Stimulated activated CD4-positive, alpha-beta T cell treated with anti-CD3 and anti-CD28 coated beads, Interleukin-1b, Interleukin-23, amount 100 ng/mL, for 48 hours (primary cell): ENCODE data around the gene NDOR1.

Experiments used
- DNase-seq: peaks from one replicate; pipeline ENCODE4 v3.0.0-alpha.2; 2020

The NDOR1 gene

GRCh38 chr9:137199411-137200121 is 5.9 kb upstream of the NDOR1 start:
- DNase-seq = no peak

GRCh38 chr9:137200311-137201204 is 4.9 kb upstream of the NDOR1 start, which contains the start of gene TPRN:
TSS of gene TPRN (minus strand) at chr9:137200741. CDS start at chr9:137200711, 30 bp downstream.
- peak; percentile 98 for DNase-seq

DNA sequence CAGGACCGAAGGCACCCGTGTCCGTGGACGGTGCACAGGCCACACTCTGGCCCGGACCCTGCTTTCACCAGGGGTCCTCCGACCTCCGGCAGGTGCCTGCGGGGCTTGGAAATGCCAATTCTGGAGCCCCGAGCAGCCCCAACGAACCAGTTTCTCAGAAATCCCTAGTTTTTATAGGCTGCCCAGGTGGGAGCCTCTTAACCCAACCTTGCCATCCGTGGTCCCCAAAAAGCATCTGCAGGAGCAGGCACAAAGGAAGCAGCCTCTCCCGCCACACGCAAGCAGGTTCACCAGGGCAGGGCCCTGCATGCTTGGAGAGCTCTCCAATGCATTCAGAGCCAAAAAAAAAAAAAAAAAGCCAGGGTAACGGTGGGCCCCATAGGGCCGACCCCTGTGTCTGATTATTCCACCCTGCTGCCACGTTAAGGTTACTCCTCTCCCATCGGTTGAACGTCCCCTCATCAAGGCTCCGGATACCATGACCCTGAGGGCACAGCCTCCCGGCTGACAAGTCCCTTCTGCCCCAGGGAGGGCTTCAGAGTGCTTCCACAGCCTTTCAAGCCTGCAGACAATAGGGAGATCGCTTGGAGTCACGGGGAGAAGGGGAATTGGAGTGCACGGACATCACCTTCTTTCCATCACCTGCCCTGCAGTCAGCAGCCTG is 4.2 kb upstream of the NDOR1 start:
- no peak for DNase-seq

DNA sequence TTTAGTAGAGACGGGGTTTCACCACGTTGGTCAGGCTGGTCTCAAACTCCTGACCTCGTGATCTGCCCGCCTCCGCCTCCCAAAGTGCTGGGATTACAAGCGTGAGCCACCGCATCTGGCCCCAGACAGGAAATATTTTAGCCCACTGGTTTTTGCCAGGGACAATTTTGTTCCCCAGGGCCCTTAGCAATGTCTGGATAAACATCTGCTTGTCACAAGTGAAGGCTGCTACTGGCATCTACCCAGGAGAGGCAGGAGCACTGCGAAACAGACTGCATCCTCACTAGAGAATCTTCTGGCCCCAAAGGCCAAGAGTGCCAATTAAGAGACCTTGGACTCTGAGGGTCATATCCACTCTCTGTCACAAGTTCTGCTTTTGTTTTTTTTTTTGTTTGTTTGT is 2.5 kb upstream of the NDOR1 start:
- no peak for DNase-seq

- DNase-seq = no peak
Observed at GRCh38 chr9:137204731-137205125, 772 bp upstream of the NDOR1 start.

GRCh38 chr9:137206602-137207001 is 1.1 kb downstream of the NDOR1 start:
- no peak for DNase-seq

- no peak for DNase-seq
Observed at GRCh38 chr9:137211532-137211931, 6.0 kb downstream of the NDOR1 start.

GRCh38 chr9:137212520-137212919 is 7.0 kb downstream of the NDOR1 start:
- DNase-seq = no peak

DNA sequence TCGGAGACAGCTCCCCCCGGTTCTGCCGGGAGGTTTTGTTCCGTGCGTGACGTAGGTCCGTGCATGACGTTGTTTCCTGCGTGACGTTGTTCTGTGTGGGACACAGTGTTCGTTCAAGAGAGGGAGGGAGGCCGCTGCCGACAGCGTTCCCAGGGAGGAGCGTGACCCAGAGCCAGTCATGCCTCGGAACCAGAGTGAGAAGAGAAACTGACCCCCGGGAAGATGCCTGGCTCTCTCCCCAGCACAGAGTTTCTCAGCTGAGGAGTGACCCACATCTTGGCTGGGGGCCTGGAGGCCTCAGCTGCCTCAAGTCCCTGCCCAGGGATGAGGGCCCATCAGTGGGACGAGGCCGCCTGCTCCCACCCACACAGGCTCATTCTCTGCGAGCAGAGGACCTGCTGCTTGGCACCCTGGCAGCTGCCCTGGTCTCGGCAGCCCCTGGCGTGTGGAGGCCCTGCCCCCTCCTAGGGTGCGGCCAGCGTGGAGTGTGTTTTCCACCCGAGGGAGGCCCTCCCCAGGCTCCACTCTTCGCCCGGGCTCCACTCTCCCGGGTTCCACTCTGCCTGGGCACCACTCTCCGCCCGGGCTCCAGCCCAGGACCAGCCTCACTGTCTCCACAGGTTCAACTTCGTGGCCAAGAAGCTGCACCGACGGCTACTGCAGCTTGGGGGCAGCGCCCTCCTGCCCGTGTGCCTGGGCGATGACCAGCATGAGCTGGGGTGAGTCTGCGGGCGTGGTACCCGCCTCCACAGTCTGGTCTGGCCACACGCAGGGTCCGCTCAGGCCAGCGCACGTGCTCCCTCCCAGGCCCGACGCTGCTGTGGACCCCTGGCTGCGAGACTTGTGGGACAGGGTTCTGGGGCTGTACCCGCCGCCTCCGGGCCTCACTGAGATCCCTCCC is 7.9 kb downstream of the NDOR1 start:
- no peak for DNase-seq

DNA sequence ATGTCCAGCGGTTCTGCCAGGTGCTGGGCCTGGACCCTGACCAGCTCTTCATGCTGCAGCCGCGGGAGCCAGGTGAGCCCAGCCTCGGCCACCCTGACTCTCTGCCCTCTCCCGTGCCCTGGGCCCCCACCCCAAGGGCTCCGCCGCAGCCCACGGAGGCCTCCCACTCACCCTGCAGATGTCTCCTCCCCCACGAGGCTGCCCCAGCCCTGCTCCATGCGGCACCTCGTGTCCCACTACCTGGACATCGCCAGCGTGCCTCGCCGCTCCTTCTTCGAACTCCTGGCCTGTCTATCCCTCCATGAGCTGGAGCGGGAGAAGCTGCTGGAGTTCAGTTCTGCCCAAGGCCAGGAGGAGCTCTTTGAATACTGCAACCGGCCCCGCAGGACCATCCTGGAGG is 9.1 kb downstream of the NDOR1 start:
- DNase-seq = no peak

- no peak for DNase-seq
Observed at GRCh38 chr9:137215196-137215986, 9.9 kb downstream of the NDOR1 start.

DNA sequence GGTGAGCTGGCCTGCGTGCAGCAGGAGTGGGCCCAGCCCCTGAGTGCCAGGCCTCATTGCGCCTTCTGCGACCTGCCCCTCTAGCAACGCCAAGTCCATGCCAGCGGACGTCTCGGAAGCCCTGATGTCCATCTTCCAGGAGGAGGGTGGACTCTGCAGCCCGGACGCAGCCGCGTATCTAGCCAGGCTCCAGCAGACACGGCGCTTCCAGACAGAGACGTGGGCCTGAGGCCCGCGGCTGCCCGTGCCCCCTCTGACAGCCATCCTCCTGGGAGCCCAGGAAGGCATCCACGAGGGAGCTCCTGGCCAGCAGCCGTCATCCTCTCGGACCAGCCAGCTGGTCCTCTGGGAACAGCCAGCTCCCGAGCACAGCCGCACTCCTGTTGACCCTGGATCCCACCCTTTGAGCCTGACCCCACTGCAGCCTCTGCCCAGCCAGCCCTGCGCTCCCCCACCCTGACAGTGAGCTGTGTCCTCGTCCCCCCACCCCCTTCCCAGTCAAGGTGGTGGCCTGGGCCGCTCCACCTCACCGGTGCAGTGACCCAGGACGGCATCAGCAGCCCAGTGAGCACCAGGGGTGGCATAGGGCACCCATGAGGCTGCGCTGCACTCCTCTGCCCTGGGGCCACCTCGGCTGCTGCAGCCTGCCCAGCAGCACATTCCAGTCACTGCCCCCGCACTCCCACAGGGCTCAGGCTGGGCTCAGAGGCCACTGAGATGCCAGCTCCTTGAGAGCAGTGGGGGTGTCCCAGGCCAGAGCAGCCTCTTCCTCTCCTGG is 10.9 kb downstream of the NDOR1 start:
- no peak for DNase-seq

DNA sequence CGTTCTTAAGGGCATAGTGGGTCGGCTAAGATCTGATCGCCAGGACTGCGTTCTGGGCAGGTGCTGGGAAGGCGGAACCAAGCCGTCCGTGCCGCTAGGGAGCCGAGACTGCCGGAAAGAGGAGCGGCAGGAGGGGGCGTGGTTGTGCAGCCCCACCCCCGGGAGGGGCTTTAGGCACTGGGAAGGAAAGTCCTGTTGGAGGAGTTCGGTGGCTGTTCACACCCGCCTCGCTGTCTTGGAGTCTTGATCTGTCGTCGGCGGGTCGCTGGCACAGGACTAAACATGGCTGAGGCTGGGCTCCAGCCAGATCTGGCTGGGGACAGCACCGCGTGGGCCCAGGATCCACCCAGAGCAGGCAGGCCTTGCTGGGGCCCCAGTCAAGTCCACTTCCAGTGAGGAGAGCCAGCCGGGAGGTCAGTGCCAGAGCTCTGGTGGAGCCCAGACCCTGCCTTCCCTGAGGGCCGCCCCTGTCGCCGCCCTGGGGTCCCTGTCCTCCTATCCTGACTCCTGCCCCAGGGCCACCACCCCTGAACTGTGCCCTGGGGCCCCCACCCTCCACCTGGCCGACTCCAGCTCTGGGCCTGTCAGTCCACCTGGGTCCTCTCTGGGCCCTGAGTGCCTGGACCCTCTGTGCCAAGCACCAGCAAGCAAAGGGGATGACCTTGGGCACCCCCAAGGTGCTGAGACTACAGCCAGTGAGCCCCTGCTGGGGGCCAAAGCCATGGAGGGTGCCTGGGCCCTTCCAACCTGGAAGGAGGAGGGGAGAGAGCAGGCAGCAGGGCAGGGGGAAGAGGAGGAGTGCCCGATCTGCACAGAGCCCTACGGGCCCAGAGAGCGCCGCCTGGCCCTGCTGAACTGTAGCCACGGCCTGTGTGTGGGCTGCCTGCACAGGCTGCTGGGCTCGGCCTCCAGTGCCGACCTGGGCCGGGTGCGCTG is 12.0 kb downstream of the NDOR1 start:
- DNase-seq = no peak

DNA sequence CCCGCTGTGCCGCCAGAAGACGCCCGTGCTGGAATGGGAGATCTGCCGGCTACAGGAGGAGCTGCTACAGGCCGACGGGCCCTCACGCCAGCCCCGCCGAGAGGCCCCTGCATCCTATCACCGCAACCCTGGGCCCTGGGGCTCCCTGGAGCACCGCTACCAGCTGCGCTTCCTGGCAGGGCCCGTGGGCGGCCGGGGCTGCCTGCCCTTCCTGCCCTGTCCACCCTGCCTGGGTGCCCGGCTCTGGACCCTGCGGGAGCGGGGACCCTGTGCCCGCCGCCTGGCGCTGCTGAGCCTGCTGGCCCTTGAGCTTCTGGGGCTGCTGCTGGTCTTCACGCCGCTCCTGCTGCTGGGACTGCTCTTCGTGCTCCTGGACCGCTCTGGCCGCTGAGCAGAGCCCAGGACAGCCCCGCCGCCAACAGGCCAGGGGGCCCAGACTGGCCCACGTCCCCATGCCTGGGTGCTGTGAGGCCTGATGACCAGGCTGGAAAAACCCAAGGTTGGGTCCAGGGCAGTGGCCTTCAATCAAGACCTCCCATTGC is 12.8 kb downstream of the NDOR1 start:
- no peak for DNase-seq

DNA sequence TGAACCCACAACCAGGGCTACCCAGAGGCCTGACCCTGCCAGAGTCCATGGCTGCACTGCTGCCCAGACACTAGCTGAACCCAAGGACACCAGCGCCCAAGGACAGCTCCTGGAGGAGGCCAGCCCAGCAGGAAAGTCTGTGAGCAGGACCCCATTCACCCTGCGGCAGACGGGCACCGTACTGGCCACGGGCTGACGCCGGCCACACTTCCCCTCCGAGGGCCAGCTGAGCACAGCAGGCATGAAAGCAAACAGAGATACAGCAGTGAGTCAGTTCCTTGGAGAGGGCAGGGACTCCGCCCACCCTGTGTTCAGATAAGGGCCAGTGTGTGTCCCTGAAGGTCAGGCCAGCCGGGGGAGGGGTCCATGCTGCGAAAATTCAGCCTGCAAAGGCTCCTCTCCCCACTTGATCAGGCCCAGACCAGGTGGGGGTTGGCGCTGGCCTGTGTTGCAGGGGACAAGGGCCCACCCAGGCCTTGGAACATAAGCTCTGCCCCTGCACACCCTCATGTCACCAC is 13.3 kb downstream of the NDOR1 start:
- no peak for DNase-seq

- DNase-seq = no peak
Observed at GRCh38 chr9:137219757-137220316, 14.3 kb downstream of the NDOR1 start.

- DNase-seq = no peak
Observed at GRCh38 chr9:137220317-137221094, 15.0 kb downstream of the NDOR1 start.

- no peak for DNase-seq
Observed at GRCh38 chr9:137221095-137221505, 15.6 kb downstream of the NDOR1 start.
